GM21717 (cell line): ENCODE measurements around the gene CDK19.
"Not testable (repeated sequence)": the region's sequence is repeated elsewhere in the genome, so short reads cannot be mapped to it uniquely, and the experiment has no call there.

Experiments used
- ATAC-seq: cut with Tn5 transposase; IDR thresholded peaks from one replicate; pipeline ENCODE4 v1.9.1; 2021; ENCODE audit warnings: mild to moderate bottlenecking, moderate library complexity; ENCODE audit not compliant: unreplicated experiment

Gene CDK19

GRCh38 chr6:110761371-110761770 lies 53.9 kb downstream of the CDK19 start:
- ATAC-seq = no peak

GRCh38 chr6:110760589-110760988 lies 54.7 kb downstream of the CDK19 start:
- no peak for ATAC-seq

GRCh38 chr6:110760098-110760497 lies 55.2 kb downstream of the CDK19 start:
- ATAC-seq = not testable (repeated sequence)

- no peak for ATAC-seq
Observed at GRCh38 chr6:110757926-110758325, 57.3 kb downstream of the CDK19 start.

GRCh38 chr6:110756817-110757216 lies 58.5 kb downstream of the CDK19 start:
- no peak for ATAC-seq

GRCh38 chr6:110755411-110755834 lies 59.8 kb downstream of the CDK19 start:
- ATAC-seq = no peak

- ATAC-seq = not testable (repeated sequence)
Observed at GRCh38 chr6:110753936-110754668, 61.2 kb downstream of the CDK19 start.

- ATAC-seq = no peak
Observed at GRCh38 chr6:110748453-110748852, 66.8 kb downstream of the CDK19 start.

- ATAC-seq = no peak
Observed at GRCh38 chr6:110746680-110747079, 68.6 kb downstream of the CDK19 start.

- no peak for ATAC-seq
Observed at GRCh38 chr6:110744991-110745390, 70.3 kb downstream of the CDK19 start.

- ATAC-seq = not testable (repeated sequence)
Observed at GRCh38 chr6:110742552-110742951, 72.7 kb downstream of the CDK19 start.

- no peak for ATAC-seq
Observed at GRCh38 chr6:110741517-110741916, 73.8 kb downstream of the CDK19 start.

GRCh38 chr6:110738899-110739365 lies 76.3 kb downstream of the CDK19 start:
- ATAC-seq = no peak

GRCh38 chr6:110735666-110736065 lies 79.6 kb downstream of the CDK19 start:
- ATAC-seq = no peak

GRCh38 chr6:110731898-110732297 lies 83.4 kb downstream of the CDK19 start:
- ATAC-seq = no peak

GRCh38 chr6:110731196-110731595 lies 84.1 kb downstream of the CDK19 start:
- no peak for ATAC-seq

GRCh38 chr6:110728501-110728900 lies 86.8 kb downstream of the CDK19 start:
- ATAC-seq = no peak

GRCh38 chr6:110723017-110723416 lies 92.3 kb downstream of the CDK19 start:
- ATAC-seq = no peak

GRCh38 chr6:110720066-110720465 lies 95.2 kb downstream of the CDK19 start:
- no peak for ATAC-seq

GRCh38 chr6:110719601-110720000 lies 95.7 kb downstream of the CDK19 start:
- not testable (repeated sequence) for ATAC-seq

GRCh38 chr6:110714143-110714542 lies 101.1 kb downstream of the CDK19 start:
- ATAC-seq = no peak

GRCh38 chr6:110712238-110712637 lies 103.0 kb downstream of the CDK19 start:
- ATAC-seq = no peak

GRCh38 chr6:110710115-110710514 lies 105.2 kb downstream of the CDK19 start:
- ATAC-seq = no peak
